ENCODE results near the gene GFI1B.
"Not testable (repeated sequence)": the region's sequence is repeated elsewhere in the genome, so short reads cannot be mapped to it uniquely, and the experiment has no call there.

Gene GFI1B

GRCh38 chr9:132978451-132979131 lies at the start of gene GFI1B:
Gene GFI1B (plus strand): TSS chr9:132978694. CDS start chr9:132986679, 7,985 bp downstream.
- no peak for DNase-seq

GRCh38 chr9:132931178-132931735 lies 47.2 kb upstream of the GFI1B start:
- DNase-seq = no peak

- no peak for DNase-seq
These were observed 43.5 kb upstream of the GFI1B start for GRCh38 chr9:132935026-132935425.

DNA sequence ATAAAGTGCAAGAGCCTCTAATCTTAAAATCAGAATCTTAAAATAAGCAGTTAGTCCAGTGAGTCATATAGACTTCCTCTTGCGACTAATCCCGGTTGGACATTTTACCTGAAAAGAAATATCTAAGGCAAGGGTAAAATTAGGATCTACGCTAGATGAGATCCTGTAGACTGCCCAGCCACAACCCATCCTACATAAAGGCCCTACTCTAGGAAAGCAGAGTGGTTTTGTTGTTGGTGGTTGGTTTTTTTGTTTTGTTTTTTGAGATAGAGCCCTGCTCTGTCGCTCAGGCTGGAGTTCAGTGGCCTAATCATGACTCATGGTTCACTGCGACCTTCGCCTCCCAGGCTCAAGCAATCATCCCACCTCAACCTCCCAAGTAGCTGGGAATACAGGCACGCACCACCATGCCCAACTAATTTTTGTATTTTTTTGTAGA lies 41.0 kb upstream of the GFI1B start:
- no peak for DNase-seq

- DNase-seq = no peak
These were observed 39.3 kb upstream of the GFI1B start for GRCh38 chr9:132939169-132939568.

DNA sequence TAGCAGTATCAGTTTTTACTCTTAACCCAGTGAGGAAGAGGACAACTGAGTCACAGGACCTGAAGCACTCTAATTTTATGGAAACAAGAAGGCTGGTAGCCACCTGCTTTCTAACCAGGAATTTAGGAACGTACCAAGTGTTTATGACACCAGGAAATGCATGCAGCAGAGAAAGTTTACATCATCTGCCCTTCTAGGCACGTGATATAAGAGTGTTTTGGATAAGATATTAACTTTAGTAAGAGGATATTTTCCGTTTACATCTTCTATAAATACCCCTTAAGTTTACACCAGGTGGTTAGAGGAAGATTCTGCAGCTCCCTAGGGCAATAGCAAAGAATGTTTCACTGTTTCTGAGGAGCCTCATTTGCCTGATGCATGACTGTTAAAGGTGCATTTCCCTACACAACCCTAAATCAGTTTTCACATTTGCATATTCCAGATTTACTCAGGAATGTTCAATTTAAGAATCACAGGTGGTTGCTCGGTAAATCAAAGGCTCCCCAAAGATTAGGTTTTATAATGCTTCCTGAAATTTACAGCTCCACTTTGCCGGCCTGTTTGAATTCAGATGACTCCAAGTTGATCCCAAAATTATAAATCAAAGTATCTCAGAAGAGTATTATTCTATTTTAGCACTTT lies 35.8 kb upstream of the GFI1B start:
- no peak for DNase-seq

DNA sequence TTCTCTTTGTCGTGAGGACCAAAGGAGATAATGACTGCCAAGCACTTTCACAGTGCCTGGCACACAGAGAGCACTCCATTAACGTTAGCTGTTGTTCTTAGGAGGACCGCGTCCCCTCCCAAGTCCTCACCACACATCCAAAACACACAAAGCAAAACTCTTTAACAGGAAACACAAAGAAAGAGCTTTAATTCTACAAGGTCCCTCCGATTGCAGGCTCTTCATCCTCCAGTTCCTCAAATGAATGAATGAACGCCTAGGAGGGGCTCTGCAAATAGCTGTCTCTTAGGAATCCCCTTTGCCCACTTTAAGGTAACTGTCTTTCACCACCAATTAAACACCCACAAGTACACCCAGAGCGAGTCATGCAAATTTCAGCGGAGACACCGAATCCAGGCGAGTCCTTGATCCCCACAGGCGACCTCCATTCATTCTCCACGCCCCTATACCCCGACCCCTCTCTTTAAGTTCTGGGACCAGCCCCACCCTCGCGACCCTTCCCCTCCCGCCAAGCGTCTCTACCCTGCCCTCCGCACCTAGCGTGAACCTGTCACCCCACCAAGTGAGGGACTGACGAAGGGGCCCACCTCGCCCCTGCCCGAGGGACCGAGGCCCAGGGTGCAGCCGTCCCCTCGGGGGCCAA lies 34.7 kb upstream of the GFI1B start:
- DNase-seq = no peak

- DNase-seq = peak; percentile 57
These were observed 34.0 kb upstream of the GFI1B start, which contains the start of gene TSC1 for GRCh38 chr9:132944294-132945185. Gene TSC1 (minus strand): TSS chr9:132944616. CDS start chr9:132928872, 15,744 bp downstream.

DNA sequence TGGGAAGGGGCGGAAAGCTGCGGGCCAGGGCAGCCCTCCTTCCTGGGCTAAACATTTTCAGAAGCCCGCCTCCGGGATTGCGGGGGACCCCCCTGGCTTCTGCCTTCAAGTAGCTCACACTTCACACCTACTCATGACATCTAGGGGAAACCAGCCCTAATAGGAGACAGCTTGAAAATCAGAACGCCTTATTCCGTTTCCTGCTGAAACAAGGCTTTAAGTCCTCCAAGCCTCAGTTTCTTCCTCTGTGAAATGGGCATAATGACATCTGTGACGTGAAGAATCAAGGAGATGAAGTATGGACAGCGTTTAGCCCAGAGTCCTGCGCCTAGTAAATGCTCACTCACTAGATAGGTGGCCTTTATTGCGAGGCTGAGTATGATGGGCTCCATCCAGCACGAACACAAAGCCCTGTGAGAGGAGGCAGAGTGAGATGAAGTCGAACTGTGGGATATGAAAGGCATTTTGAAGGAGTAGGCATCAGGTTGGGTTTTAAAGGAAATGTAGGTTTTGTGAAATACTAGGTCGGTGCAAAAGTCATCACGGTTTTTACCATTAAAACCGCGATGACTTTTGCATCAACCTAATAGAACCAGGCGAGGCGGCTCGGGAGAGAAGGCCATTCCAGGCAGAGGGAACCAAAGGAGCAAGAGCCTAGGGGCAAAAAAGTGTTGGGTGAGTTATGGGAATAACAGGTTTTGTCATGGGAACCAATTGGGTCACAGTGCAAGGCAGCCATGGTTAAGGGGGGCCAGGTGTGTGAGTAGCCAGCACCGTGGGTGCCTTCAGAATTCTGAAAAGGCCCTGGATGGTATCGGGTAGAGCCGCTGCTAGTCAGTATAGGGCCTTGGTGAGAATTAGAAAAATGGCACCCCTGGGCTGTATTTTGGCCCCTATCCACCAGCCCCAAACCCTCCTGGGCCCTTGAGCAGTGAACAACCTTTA lies 33.0 kb upstream of the GFI1B start:
- no peak for DNase-seq

DNA sequence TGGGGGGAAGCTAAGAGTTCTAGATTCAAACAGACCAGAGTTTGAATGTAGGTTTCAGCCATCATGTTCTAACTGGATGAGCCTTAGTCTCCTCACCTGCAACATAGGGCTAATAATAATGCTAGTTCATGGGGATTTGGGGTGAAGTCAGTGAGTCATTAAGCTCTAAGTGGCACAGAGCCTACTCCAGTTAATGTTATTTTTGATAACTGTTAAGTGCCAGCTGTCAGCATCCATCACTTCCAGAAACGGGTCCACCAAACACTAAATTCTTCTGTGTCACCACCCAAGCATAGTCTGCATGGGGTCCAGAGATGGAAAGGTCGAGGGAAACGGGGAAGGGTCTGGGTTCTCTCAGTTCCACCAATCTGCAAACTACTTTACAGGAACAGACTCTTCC lies 32.3 kb upstream of the GFI1B start:
- DNase-seq = no peak

- DNase-seq = no peak
These were observed 31.7 kb upstream of the GFI1B start for GRCh38 chr9:132946631-132947295.

DNA sequence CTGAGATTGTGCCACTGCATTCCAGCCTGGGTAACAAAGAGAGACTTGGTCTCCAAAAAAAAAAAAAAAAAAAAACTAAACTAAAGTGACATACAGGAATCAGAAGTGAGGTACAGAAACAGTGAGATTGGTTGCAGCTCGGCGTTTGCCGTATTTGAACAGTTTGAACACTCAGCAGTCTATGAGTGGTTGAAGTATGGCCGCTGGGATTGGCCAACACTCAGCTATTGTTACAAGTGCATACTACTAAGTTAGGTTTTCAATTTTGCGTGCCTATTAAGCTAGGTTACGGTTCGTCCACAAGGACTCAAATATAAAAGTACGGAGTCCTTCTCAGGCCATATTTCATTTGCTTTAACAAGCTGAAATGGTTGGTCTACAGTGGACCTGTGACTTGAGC lies 30.7 kb upstream of the GFI1B start:
- DNase-seq = no peak

GRCh38 chr9:132948482-132949050 lies 29.9 kb upstream of the GFI1B start:
- no peak for DNase-seq

GRCh38 chr9:132949709-132950108 lies 28.8 kb upstream of the GFI1B start:
- DNase-seq = no peak

DNA sequence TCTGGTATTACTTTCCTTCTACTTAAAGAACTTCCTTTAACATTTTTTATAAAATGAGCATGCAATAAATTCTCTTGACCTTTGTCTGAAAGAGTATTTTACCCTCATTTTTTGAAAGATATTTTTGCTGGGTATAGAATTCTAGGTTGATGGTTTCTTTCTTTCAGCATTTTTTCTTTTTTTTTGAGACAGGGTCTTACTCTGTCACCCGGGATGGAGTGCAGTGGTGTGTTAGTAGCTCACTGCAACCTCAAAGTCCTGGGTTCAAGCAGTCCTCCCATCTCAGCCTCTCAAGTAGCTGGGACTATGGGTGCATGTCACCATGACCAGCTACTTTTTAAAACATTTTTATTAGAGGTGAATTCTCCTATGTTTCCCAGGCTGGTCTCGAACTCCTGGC lies 23.4 kb upstream of the GFI1B start:
- DNase-seq = no peak

- no peak for DNase-seq
These were observed 22.7 kb upstream of the GFI1B start for GRCh38 chr9:132955768-132956167.

- DNase-seq = no peak
These were observed 20.7 kb upstream of the GFI1B start for GRCh38 chr9:132957805-132958204.

GRCh38 chr9:132961002-132961401 lies 17.5 kb upstream of the GFI1B start:
- no peak for DNase-seq

DNA sequence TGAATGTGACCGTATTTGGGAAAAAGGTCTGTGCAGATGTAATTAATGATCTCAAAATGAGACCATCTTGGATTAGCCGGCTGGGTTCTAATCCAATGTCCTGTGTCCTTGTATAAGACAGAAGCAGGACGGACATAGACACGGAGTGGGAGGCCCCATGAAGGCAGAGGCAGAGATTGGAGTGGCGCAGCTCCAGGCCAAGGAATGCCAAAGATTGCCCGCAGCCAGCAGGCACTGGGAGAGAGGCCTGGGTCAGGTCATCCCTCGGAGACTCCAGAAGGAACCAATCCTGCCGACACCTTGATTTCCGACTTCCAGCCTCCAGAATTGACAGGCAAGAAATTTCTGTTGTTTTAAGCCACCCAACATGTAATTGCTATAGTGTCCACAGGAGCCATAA lies 13.0 kb upstream of the GFI1B start:
- no peak for DNase-seq

- not testable (repeated sequence) for DNase-seq
These were observed 10.6 kb upstream of the GFI1B start for GRCh38 chr9:132967908-132968307.

DNA sequence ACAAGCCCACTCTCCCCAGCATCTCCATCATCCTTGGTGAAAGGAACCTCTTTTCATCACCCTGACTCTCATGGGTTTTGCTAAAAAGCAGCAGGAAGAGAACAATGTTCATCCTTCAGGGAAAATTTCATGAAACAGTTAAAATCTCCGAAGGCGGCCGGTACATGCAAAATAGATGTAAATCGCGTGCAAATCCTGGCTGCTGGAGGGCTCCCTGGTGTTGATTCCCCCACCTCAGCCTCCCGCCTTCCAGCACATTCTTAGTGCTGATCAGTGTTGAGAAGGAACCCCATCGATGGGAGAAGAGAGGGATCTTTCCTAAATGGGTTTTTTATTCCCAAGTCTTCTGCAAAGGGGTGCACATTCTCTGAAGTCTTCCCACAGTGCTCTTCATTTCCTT lies 8.7 kb upstream of the GFI1B start:
- DNase-seq = no peak

Data from SIG-M5 (cell line).